ENCODE measurements around the gene IKZF1.
A peak's percentile ranks its signal among the peaks of the same experiment; 100 is the strongest.
"Not testable (repeated sequence)": the region's sequence is repeated elsewhere in the genome, so short reads cannot be mapped to it uniquely, and the experiment has no call there.

The IKZF1 gene

GRCh38 chr7:50327443-50327842, 22.9 kb downstream of the IKZF1 start:
- intact Hi-C loops (cut with DNase I), result no loop called here
- DNase-seq, result no peak

DNA sequence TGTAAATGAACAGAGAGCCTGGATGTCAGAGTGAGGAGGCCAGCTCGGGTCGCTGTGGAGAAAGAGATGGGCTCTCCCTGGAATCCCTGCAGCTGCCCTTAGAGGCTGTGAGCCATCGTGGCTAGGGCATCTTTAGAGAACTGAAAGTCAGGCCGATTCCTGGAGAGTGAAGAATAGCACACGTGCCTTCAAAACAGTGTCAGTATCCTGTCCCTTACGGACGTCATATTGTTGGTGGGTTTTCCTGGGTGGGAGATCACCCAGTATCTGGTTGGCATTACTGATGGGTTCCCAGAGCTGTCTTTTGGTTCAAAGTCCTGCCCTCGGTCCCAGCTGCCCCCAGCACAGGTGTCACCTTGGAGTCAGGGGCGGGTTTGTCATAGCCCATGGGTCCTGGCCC, 25.3 kb downstream of the IKZF1 start:
- DNase-seq, result no peak
- intact Hi-C loops (cut with DNase I), result no loop called here

DNA sequence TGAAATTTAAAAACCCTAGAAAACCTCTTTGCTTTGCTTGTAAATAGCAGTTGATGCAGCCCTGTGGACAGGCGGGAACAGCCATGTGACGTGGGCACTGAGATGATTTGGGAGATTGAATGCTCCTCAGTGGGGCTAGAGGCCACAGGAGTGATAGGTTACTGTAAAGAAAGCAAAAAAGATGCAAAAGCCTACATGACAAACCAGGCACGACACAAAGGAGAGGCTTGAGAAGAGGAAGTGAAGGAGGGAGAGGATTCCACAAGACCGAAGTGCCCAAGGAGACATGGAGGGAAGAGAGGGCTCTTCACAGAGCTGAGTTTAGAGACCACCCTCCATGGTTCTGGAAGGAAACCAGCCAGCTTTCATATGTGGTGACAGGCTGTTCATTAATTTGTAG, 25.7 kb downstream of the IKZF1 start:
- DNase-seq, result no peak
- intact Hi-C loops (cut with DNase I), result no loop called here

DNA sequence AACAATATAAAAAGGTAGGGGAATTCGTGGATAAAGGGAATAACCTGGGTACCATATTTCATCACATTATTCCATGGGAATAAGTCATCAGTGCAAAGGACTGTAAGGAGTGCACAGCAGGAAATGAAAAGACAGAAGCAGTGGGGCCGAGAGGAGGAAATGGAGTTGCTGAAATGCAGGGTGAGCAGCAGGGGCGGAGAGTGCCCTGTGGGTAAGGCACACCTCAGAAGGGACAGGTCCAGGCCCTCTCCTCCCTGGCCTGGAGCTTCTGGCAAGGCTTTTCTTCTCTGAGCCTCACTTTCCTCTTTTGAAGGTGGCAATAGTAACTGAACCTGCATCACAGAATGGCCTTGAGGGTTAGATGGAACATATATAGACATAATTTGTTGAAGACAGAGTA, 26.2 kb downstream of the IKZF1 start:
- intact Hi-C loops (cut with DNase I), result no loop called here
- DNase-seq, result no peak

DNA sequence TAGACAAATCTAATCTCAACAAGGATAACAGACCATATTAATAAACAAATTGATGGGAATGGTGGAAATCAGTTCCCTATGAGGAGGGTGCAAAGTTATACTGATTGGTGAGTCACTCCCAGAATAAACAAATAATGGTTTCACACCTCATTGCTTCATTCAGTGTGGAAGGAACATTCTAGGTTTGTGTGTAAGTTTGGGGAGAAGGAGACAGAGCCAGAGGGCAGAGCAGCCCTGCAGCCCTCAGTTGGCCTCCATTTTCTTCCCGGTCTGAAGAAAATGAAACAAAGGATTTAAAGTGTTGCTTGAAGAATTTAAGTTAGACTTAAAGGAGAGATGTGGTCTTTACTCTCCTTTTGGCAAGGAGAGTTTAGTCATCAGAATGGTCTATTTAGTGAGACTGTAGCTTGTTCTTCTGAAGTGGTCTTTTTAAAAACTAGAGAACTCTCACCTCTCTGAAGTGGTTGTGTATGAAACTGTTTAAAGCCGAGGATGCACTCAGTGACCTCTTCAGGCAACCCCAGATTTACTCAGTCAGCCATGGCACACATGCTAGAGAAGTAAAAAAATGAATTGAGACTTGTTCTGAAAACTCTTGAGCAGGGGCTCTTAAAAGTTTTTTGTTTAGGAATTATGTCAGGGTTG, 27.2 kb downstream of the IKZF1 start:
- DNase-seq, result no peak
- intact Hi-C loops (cut with DNase I), result no loop called here

DNA sequence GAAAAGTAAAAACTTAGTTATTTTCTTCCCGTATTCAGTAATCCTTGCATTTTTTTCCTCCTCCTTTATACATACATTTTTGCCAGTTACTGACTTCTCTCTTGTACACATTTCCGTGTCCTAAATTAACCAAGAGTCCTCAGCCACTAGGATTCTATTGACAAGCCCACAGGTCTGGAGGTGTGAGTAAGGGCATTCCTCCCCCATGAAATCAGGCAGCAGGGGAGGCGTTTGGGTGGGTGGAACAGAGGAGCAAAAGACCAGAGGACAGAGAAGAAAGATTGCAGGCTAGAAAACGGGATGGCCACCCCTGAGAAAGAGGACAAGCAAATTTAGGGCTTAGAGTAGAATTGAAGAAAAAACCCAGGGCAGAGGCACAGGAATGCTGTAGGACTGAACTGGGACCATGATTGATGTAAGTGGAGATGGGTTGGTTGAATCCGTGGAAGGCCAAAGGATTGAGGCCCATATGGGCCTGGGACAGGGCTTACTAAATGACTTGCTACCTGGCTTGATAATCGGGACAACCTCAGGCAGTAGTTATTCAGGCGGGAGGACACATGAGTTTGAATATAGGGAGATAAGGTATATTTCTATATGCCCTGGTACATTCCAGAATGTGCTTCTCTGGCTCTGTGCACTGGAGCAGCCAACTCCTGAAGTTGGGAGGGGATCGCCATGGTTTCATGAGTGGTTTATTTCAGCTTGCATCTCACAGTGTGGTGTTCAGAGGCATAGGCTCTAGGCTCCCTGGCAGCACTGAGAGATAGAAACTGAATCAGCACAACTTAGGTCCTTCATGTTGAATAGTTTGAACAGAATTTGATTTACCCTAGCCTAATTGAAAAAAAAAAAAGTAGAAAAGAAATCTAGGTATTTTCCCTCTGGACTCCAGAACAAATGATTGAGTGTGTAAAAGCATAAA, 28.0 kb downstream of the IKZF1 start:
- DNase-seq, result no peak
- intact Hi-C loops (cut with DNase I), result no loop called here

DNA sequence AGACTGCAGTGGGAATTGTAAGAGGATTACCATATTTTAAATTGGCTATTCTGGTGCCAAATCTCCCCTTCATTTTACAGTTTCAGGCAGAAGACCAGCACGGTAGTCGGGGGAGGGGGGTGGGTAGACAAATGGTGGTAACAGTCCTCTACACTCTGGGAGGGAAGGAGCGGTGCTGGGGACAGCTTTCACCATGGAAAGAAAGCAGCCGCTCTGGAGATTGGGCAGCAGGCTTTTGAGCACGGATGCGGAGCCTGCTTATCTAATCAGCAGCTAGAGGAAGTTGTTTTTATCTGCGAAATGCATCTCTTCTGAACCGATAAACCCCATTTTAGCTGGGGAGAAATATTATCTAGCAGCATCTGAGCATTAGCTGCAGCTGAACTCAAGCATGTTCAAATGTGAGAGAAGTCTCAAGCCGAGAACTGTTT, 28.7 kb downstream of the IKZF1 start:
- no peak for DNase-seq
- intact Hi-C loops (cut with DNase I), result no loop called here

DNA sequence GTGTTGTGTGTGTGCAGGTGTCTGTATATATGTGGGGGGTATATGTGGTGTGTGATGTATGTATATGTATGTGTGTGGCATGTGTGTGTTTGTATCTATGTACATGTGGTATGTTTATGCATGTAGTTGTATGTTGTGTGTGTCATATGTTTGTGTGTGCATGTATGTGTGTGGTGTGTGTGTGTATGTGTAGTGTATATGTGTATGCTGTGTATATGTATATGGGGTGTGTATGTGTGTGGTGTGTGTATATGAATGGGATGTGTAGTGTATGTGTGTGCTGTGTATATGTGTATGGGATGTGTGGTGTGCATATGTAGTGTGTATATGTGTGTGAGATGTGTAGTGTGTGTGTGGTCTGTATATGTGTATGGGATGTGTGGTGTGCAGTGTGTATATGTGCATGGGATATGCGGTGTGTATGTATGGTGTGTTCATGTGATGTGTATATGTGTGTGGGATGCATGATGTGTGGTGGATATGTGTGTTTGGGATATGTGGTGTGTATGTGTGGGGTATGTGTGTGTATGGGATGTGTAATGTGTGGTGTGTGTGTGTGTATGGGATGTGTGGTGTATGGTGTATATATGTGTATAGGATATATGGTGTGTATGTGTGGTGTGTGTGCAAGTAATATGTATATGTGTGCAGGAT, 30.0 kb downstream of the IKZF1 start:
- DNase-seq, result no peak
- intact Hi-C loops (cut with DNase I), result no loop called here

DNA sequence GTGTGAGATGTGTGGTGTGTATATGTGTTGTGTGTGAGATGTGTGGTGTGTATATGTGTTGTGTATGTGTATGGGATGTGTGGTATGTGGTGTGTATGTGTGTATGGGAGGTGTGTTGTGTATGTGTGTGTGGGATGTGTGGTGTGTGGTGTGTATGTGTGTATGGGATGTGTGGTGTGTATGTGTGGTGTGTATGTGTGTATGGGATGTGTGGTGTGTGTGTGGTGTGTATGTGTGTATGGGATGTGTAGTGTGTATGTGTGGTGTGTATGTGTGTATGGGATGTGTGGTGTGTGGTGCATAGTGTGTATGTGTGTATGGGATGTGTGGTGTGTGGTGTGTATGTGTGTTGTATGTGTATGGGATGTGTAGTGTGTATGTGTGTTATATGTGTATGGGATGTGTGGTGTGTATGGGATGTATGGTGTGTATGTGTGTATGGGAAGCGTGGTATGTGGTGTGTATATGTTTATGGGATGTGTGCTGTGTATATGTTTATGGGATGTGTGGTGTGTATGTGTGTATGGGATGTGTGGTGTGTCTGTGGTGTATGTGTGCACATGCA, 30.8 kb downstream of the IKZF1 start:
- no peak for DNase-seq
- intact Hi-C loops (cut with DNase I), result no loop called here

DNA sequence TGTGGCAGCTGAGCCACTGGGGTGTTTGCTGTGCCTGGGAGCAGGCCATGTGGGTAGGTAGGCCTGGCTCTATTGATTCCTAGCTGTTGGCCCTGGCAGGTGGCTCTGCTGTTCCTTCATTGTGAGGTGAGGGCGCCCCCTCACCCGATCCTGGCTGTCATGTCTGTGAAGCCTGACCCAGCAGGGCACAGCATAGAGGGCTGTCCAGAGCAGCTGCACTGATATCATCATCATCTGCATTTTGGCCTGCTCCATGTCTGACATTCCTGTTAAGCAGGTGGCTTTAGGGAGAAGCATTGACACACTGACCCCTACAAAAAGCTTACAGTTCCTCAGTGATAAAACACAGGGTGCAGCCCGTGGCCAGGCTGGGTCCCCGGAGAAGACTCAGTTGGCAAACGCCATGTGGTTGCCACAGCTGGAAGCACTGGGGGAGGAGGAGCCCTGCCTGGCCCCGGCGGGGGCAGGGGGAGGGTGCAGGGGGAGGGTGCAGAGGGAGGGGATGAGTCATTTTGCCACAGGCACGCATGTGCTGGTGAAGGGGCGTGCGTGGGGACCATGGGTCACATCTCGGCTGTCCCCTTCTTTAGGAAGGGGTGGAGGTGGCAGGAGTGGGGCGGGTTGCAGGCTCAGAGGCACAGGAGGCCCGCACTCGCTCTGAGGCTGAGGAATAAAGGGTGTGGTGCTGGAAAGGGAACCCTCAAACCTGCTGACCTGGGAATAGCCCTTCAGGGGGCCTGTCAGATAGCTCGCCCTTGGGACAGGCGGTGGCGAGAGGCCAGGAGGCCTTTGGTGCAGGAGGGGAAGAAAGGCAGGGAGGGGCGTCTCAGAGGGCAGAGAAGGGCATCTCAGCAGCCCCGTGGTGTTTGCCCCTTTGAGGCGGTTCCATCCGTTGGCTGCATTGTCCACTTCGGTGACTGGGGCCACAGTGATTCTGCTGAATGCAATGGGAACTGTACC, 31.6 kb downstream of the IKZF1 start:
- no peak for DNase-seq
- intact Hi-C loops (cut with DNase I), result no loop called here

DNA sequence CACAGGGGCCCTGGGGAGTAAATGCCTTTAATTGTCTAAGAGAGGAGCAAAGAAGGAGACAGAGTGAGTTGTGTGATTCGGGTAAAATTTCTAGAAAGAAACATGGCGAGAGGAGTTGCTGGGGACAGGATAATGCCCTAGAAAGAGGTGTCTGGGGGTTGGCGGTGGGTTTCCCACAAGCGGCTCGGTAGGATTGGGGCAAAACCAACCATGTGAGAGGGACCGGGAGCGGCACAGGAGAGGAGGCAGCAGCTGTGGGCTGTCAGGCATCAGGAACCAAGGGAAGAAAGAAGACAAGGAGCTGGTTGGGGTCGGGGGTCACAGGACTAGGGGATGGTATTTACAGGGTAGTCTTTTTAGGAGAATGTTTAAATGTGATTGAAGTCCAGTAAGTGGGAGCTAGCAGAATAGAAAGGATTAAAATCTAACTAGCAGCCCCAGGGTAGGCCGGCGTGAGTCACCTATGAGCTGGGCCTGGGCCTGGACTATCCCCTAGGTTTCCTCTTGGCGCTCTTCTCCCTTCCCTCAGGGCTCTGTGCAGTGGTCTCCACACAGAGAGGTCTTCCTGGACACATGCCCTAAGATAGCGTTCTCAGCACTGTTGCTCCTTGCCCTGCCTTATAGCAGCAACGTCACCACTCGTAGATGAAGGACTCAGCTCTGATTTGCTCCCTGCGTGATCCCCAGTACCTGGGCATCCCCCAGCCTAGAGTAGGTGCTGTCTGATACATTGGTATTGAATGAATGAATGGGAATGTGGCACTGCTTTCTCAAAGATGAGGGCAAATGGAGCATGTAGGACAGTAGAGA, 32.6 kb downstream of the IKZF1 start:
- intact Hi-C loops (cut with DNase I), result no loop called here
- no peak for DNase-seq

- intact Hi-C loops (cut with DNase I); DNase-seq: not testable (repeated sequence)
These were observed 35.0 kb downstream of the IKZF1 start for GRCh38 chr7:50339472-50339871.

GRCh38 chr7:50339990-50340500, 35.5 kb downstream of the IKZF1 start:
- no peak for DNase-seq
- intact Hi-C loops (cut with DNase I), result no loop called here

DNA sequence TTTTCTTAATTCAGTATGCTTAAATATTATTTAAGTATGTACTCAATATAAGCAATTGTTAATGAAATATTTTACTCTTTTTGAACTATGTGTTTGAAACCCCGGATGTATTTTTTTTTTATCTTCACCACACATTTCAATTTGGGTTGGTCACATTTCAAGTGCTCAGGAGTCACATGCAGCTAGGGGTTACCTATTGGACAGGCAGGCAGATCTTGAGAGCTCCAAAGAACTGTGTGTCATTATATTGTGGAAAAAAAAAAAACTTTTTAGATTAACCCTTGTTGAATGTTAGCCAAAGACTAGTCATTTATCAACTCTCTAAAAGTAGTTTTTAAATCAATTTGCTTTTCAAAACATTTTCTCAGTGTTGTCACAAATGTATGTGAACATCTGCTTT, 37.2 kb downstream of the IKZF1 start:
- intact Hi-C loops (cut with DNase I), result no loop called here
- DNase-seq, result no peak

DNA sequence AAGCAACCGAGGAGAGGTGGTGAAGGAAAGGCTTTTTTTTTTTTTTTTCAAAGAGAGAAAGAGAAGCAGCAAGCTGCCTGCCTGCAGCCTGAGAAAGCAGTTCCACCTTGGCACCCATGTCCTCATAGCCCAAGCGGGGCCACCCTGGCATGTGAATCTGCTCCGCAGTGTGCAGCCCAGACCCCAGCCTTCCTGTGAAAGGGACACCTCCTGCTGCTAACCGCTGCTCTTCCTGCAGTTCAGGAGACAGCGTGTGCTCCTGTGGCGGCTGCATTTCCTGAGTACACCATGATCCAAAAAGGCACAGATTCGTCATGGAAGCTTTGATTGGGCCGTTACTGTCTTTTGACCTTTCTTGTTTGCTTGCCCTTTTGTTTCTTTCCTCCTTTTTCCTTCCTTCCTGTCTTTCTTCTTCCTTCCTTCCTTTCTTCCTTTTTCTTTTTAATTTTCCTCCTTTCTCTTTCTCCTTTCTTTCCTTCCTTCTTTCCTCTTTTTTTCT, 38.1 kb downstream of the IKZF1 start:
- intact Hi-C loops (cut with DNase I), result no loop called here
- DNase-seq, result peak in 4 of 42 donors; percentile 22 to 43 (median 27)

- intact Hi-C loops (cut with DNase I), result no loop called here
- DNase-seq, result no peak
These were observed 42.3 kb downstream of the IKZF1 start for GRCh38 chr7:50346545-50347497.

Data from head of caudate nucleus (tissue), 42 donors.